GM21360 (cell line): Measurements from ENCODE around the gene POLA2.

Experiments used
- ATAC-seq: cut with Tn5 transposase; IDR thresholded peaks from one replicate; pipeline ENCODE4 v1.9.1; 2021; ENCODE audit warnings: mild to moderate bottlenecking, moderate library complexity; ENCODE audit not compliant: unreplicated experiment

Gene POLA2

DNA sequence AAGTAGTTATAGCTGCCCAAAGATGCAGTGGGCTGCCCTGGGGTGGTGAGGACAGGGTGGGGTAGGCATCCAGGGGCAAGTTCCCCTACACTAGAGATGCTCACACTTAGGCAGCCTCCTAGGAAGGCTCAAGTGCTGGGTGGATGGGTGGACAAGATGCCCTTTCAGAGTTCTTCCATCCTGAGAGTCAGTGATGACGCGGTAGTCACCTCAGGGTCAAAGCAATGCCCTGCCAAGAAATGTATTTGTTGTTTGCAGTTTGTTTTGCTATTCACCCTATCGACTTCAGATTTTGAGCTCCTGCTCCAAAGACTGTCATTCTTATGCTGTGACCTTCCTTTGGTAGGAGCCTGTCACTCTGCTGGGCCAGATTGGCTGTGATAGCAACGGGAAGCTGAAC lies 18.9 kb downstream of the POLA2 start:
- ATAC-seq, result no peak

- ATAC-seq, result no peak
These were observed 24.9 kb downstream of the POLA2 start for GRCh38 chr11:65286686-65287085.

DNA sequence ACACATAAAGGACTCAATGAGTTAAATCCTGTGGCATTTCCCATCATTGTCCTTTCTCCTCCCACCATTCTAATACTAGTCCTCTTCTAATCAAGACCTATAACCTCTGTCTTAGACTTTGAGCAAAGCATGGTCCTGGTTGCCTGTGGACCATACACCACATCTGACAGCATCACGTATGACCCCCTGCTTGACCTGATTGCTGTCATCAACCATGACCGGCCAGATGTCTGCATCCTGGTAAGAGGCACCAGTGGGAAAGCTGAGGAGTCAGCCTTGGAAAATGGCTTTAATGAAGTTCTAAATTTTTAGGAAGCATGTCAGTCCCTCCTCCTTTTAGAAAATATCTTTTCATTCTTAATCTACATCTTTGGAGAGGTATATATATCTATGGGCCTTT lies 25.8 kb downstream of the POLA2 start:
- ATAC-seq, result no peak

DNA sequence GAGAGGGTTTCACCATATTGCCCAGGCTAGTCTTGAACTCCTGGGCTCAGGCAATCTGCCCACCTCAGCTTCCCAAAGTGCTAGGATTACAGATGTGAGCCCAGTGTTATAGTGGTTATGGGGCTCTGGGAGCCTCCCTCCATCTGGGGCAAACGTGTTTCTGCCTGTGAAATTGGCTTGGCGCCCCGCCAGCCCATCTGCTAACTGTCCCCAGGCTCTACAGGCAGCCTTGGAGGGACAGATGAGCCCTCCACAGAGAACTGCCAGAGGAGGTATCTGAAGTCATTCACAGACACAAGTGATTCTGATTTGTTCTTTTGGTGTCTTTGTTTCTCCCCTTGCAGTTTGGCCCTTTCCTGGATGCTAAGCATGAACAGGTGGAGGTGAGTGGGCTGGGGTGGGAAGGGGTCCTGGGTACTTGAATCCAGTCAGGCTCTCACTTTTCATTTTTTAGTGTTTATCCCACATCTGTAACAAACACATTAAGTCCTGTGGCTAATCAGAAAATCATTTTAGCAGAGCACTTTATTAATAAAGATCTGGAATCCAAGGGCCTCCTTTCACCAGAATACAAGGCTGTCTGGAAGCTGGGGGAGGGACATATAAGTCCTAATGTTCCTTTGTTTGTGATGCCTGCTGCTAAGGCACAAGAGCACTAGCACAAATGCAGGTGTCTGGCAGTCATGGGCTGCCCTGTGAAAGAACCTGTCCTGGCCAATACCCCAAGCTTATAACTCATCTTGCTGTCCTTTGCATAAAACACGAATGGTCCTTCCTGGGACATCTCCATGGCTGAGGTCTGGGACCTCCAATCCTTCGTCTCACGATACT lies 27.2 kb downstream of the POLA2 start:
- no peak for ATAC-seq

GRCh38 chr11:65290448-65291165 lies 28.8 kb downstream of the POLA2 start:
- ATAC-seq, result no peak

DNA sequence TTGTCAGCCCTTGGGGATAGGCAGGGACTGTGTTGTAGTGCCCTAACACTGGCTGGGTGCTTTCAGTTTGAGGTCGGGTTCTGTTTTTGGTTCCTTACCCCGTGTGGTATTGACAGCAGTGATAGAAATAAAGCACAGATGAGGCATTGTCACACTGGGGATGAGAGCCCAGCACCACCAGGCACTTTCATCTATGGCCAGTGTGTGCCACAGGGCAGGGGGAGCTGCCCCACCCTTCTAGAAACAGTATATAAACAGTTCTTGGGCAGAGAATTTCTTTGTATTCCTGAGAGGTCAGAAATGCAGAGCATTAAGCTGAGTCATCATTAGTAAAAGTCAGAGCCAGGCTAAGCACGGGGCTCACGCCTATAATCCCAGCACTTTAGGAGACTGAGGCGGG lies 29.9 kb downstream of the POLA2 start:
- ATAC-seq, result no peak

- ATAC-seq, result no peak
These were observed 31.1 kb downstream of the POLA2 start for GRCh38 chr11:65292890-65293289.

DNA sequence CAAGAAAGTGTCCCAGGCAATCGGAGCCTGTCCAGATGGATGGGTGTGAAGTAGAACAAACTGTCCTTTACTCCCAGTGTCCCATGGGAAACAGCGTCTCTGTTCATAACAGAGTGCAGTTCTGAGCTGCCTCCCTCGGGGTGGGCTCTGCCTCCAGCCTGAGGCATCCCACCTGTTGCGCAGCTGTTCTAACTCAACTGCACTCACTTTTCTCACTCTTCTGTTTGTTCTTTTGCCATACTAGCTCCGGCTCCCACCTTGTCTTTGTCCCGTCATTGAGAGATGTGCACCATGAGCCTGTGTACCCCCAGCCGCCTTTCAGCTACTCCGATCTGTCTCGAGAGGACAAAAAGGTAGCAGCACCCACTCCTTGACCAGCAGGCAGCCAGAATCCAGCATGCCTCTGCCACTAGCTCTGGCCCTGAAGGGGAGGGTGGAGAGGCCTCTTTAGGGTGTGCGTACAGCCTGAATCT lies 32.2 kb downstream of the POLA2 start:
- ATAC-seq, result no peak

GRCh38 chr11:65295001-65295400 lies 33.2 kb downstream of the POLA2 start:
- no peak for ATAC-seq

- no peak for ATAC-seq
These were observed 34.0 kb downstream of the POLA2 start for GRCh38 chr11:65295571-65296341.

DNA sequence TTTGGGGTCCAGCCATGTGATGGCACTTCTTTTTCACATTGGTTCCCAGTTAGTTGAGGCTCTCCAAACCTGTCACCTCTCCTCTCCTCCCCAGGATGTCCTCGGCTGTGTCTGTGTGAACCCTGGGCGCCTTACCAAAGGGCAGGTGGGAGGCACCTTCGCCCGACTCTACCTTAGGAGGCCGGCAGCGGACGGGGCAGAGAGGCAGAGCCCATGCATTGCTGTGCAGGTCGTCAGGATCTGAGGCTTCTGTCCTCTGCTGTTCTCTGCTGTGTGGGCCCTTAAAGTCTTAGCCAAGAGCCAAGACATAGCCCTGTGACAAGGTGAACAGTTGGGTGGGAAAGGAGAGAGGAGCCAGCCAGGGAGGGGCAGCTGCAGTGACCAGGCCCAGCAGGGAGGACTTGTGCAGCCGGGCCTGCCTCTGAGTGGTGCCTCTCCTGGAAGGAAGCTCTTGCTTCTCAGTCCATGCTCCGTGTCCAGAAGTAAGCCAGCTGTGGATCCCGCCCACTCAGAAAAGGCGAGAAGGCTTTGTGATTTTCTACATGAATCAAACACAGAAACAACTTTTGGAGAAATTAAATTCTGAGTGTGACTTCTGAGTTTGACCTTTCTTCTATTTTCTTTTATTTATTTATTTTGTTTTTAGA lies 35.4 kb downstream of the POLA2 start:
- ATAC-seq, result no peak

DNA sequence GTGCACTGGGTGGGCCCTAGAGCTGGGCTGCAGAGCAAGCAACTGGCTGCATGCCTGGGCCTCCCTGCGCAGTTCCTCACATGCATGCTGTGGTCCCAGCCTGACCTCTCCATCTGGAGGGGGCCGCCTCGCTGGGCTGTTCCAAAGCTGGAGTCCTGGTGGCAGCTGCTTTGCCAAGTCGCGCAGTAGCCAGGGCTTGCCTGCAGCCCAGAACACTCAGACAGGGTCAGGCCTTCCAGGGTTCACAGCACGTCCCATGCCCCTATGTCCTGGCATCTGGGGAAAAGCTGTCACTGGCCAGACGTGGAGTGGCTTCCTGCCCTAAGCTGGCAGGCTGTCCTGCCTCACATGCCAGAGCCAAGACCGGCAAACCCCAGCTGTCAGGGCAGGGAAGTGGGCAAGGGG lies 36.4 kb downstream of the POLA2 start:
- no peak for ATAC-seq

DNA sequence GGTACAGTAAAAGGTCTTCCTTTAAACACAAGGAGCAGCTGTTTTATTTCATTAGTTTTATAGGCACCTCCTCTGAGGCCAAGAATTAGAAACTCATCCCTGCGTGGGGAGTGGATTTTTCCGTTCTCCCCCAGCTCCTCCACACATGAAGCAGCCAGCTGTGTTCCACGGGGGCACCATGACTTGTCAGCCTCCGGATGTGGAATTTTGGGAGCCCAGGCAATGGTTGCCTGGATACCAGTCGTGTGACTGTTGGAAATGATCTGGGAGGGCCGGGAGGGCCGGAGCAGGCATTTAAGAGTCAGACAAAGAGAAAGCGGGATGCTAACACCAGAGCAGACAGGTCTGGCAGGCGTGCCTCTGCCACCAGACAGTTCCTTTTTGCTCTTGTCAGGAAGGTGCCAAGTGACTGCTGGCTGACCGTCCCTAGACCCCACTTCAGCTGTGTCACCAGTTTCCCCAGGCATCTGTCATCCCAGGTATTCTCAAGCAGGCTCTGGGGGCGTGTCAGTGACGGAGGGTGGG lies 37.0 kb downstream of the POLA2 start:
- no peak for ATAC-seq

DNA sequence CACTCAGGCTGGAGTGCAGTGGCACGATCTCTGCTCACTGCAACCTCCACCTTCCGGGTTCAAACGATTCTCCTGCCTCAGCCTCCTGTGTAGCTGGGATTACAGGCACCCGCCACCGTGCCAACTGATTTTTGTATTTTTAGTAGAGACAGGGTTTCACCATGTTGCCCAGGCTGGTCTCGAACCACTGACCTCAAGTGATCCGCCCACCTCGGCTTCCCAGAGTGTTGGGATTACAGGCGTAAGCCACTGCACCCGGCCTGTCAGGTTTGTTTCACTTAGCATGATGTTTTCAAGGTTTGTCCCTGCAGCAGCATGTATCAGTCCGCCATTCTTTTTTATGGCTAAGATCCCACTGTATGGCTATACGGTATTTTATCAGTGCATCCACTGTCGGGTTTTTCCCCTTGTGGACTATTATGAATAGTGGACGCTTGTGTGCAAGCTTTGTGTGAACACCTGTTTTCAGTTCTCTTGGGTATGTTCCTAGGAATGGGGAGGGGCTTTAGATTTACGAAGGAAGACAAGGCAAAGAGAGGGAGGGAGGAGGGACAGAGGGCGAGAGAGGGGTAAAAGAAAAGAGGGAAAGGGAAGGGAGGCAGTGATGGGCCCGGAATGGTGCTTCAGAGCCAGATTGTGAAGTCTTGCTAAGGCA lies 39.0 kb downstream of the POLA2 start:
- no peak for ATAC-seq

DNA sequence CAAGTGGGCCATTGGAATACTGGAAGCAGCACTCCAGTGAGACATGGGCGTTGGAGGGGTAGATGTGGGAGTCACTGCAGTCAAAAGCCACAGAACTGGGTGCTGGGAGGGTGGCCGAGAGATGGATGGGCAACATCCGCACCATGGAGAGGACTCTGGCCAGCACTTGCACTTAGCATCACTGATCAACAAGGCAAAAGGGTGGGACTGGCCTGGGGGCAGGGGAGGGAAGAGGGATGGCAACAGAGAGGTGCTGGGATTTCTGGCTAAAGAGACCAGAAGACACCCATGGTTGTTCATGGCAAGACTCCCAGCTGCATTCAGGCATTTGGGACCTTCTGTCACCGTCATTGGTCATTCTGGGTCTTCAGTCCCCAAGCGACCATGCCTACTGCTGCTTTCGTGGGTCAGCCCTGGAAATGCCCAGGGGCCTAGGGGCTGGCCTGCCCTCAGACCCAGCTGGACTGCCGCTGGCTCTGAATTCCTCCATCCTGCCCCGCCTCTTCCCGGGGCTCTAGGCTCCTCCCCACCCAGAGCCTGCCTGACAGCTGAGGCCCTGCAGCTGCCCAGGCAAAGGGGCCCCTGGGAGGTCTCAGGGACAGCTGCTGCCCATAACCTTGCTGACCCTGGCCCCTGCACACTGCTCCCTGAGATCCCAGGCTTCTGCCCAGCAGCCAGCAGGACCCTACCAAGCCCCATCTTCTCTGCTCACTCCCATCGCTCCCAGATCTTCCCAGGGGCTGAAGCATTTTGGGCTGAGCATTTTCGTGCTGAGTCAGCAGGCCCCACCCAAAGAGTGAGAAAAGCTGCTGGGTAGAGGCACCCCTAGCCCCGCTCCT lies 39.9 kb downstream of the POLA2 start:
- ATAC-seq, result no peak

DNA sequence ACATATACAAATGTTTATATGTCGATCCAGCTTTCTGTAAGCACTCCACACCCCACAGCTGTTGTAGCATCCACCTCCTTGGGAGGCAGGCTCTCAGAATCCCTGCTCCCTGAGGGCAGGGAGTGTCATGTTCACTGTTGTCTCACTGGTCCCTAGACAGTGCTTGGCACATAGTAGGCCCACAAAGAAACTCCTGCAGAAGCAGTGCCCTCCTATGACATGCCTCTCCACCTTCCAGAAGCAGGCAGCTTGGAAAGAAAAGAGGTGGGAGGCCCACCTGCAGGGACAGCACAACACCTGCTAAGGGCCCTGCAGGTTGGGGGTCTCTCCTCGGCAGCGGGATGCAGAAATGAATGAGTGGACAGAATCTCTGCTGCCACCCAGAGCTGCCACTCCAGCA lies 41.8 kb downstream of the POLA2 start:
- ATAC-seq, result no peak

- no peak for ATAC-seq
These were observed 42.3 kb downstream of the POLA2 start for GRCh38 chr11:65304110-65304509.

DNA sequence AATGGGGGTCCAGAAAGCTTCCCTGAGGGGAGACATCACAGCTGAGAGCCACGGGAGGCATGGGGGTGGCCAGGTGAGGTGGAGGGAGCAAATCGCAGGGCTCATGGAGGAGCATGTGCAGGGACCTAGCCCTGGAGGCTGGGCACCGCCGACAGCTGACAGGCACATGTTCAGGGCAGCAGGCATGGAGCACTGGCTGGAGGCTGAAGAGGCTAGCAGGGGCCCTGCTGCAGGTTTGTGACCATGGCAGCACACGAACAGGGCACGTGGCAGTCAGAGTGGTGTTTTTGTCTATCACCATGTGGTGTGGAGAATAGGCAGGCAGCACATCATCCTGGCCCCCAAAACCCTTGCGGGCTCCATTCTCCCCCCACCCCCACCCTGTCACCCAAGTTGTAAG lies 42.9 kb downstream of the POLA2 start:
- ATAC-seq, result no peak

GRCh38 chr11:65305501-65306268 lies 43.9 kb downstream of the POLA2 start:
- ATAC-seq, result no peak
